Fibroblast of upper back skin (primary cell): ENCODE measurements around the gene SLC2A6.

Source experiments
- DNase-seq: peaks from one replicate; pipeline ENCODE4 v3.0.0-alpha.2; 2013

The SLC2A6 gene

DNA sequence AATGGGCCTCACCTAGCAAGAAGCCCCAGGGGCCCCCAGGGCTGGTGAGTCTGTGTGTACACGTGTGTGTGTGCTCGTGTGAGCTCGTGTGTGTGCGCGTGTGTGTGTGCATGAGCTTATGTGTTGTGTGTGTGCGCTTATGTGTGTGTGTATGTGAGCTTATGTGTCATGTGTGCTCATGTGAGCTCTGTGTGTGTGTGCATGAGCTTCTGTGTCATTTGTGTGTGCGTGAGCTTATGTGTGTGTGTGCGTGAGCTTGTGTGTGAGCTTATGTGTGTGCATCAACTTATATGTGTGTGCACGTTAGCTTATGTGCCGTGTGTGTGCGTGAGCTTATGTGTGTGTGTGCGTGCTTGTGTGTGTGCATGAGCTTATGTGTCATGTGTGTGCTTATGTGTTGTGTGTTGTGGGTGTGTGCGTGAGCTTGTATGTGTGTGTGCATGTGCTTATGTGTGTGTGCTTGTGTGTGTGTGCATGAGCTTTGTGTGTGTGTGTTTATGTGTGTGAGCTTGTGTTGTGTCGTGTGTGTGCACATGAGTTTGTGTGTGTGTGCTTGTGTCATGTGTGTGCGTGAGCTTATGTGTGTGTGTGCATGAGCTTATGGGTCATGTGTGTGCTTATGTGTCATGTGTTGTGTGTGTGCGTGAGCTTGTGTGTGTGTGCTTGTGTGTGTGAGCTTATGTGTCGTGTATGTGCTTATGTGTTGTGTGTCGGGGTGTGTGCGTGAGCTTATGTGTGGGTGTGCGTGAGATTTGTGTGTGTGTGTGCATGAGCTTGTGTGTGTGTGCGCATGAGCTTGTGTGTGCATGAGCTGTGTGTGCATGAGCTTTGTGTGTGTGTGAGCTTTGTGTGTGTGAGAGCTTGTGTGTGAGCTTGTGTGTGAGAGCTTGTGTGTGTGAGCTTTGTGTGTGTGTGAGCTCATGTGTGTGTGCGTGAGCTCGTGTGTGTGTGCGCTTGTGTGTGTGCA is 16.7 kb upstream of the SLC2A6 start:
- no peak for DNase-seq

DNA sequence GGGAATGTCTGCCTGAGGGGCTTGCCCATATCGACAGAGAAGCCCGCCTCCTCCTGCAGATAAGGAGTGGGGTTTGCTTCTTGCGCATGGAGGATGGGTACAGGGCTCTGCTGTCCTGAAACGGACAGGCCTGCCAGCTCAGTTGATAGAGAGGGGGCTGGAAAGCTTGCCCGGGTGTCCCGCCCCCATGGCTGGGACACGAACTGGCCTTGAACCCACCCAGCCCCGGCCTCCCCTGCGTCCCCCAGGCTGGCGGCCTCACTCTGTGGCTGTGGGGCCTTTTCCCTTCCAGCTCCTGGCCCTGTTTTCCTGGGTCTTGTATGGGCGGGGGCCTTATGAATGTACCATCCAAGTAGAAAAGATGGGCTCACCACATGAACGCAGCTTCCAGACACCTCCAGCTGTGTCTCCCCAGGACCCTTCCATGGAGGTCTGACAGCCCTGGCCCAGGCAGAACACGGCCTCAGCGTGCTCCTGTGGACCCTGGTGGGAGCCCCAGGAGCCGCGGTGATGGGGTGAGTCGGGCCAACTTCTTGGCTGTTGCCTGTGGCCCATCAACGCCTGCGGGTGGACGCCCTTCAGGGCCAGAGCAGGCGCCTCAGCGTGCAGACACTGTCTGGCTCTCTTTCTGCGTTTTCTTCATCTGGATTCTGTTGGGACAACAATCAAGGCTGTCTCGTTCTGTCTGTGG is 15.9 kb upstream of the SLC2A6 start:
- DNase-seq = no peak

DNA sequence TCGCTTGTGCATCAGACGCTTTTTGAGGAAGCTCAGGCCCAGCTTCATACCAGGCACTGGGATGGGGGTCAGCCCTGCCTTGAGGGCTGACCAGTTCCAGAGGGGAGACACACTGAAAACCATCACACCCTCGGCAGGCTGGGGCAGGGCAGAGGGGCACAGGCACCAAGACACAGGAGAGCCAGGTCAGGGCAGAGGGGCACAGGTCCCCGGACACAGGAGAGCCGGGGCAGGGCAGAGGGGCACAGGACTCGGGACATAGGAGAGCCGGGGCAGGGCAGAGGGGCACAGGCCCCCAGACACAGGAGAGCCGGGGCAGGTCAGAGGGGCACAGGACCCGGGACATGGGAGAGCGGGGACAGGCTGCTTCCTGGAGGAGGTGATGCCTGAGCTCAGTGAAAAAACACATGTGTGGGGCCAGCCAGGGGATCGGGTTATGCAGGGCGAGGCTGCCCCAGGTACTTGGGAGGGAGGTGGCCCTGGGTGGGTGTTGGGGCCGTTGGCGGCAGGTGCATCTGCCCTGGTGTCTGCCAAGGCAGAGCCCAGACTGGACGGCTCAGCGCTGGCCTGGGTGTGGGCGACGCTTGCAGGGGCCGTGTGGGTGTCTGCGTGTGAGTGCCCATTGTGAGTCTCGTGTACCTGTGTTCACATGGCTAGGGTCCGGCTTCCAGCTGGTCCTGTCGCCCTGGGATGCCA is 15.1 kb upstream of the SLC2A6 start:
- DNase-seq = no peak

DNA sequence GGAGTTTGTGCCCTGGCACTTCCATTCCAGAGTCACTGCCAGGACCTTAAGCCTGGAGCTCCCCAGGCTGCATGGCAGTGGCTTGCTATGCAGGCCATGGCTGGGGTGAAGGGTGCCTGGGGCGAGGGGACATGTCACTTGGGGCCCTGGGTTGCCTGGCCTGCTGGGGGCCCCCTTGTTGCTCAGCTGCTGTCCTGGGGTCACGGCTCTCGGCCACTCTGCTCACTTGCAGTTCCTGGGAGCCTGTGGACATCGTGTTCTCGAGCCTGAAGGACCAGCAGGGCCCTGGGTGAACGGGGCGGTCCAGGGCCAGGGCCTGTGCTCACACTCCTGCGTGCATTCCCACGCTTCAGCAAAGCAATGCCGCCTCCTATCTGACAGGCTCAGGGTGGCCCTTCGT is 14.5 kb upstream of the SLC2A6 start:
- DNase-seq = no peak

DNA sequence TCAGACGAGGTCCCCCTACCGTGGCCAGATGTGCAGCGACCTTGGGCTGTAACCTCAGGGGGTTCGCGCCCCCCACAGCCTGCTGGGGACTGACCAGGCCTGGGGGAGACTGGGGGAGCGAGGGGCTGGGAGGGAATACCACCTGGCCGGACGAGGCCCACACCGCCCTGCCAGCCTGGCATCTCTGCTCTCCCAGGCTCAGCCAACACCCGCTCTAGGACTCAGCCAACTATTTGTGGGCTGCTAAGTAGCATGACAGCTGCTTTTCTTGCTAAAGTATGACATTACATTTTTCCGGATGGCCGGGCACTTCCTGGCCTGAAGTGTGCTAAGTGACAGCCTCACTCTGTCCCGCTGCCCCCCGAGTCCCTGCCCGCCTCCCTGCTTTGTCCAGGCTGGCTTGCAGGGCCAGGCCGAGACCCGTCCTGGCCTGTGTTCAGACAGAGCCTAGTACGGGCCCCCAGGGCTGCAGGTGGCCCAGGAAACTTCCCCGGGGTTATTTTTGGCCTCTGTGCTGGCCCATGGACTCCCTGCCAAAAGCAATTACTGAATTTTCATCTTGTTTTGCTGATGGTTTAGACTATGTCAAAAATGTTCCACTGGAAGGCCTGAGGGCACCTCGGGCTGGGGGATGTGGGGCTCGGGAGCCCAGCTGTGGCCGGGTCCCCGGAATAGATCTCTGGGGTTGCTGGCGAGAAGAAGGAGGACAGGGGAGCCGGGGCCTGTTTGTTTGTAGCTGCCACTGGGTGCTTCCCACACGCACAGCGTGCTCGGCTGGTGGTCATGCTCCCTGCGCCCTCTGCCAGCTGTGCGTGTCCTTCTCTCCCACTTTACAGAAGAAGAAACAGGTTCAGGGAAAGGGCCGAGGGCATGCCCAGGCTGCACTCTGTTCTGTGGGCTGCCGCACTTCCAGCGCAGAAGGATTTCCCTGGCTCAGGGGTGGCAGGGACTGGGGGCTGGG is 13.4 kb upstream of the SLC2A6 start:
- DNase-seq = no peak

DNA sequence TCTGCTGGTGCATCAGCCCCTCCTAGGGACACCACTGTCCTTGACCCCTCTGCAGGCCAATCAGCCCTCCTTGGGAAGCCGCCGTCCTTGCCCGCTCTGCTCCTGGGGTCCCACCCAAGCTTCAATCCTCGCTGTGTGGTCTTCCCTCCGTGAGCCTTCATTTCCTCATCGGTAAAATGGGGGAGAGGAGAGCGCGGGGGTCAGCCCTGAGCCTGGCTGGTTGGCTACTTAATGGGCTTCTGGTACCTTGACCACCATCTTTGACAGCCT is 12.7 kb upstream of the SLC2A6 start:
- no peak for DNase-seq

DNA sequence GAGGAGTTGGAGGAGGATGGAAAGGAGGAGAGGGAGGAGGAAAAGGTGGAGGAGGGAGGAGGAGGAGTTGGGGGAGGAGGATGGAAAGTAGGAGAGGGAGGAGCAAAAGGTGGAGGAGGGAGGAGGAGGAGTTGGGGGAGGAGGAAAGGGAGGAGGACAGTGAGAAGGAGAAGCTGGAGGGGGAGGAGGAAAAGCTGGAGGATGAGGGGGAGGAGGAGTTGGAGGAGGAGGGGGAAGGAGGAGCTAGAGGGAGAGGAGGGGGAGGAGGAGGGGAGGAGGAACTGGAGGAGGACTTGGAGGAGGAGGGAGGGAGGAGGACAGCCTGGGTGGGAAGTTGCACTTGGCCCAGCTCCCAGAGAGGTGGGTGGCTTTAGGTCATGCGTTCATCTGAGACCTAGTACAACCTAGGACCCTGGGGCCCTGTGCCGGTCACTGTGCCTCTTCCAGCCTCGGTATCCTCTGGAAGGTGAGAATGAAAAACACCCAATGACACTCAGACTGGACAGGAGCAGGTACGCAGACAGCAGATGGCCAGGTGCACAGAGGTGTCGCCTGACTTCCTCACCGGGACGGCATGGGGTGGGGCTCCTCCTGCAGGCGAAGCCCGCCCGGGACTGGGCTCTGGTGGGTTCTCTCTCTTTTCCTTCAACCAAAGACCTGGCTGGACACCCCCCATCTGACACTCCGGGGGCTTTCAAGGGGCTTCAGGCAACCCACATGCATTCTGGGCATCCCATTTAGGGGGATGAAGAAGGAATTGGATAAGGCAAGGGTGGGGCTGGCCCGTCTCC is 12.2 kb upstream of the SLC2A6 start:
- no peak for DNase-seq

DNA sequence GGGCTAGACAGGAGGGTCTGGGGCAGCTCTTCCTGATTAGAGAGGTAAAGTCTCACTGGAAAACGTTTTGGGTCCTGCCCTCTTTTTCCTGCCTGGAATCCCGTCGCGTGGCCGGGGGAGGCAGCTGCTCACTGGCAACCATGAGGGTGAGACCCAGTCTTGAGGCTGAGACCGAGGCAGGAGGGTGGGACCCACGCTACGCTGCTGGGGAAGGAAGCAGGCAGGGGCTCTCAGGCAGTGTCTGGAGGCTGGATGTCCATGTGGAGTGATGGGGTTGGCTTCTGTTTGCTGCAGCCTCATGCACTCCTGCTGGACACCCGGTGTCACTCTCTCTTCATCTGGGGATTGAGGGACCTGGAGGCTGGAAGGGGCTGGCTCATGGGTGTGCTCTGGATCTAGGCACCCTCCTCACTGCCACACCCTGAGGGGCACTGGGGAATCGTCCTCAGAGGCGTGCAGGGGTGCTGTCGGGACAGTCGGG is 11.3 kb upstream of the SLC2A6 start:
- no peak for DNase-seq

DNA sequence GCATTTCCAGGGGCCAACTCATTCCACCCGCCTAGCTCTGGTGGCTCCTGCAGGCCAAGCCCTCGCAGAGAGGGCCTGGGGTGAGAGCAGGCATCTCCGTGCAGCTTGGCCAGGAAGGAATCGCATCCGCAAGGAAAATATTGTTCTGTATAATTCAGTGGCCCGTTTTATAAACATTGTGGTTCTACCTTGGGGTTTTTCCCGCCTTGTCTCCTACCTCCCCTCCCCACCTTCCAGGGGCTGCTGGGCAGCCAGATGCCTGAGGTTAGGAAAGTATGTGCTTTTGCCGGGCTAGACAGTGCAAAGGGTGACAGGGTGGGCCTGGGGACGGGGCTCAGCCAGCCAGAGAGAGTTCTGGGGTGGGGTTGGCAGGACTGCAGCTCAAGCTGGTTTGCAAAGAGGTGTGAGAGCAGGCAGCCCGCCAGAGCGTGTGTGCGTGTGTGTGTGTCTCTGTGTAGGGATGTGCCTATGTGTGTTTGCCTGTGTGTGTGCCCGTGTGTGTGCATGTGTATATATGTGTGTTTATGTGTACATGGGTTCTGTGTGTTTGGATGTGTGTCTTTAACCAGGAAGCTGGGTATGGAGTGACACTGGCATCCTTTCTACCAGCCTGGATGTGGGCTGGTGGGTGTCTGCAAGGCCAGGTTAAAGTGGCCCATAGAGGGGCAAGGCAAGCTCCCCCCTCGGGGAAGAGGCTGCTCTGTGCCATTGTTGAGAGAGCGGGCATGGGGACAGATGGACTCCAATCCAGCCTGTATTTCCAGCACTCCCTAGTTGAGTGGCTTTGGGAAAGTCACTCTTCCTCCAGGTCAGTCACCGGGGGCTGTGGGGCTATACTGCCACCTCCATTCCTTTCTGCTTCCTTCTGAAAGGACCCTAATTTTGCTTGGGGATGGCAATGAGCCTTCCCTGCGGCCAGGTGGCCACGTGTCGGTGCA is 10.6 kb upstream of the SLC2A6 start:
- no peak for DNase-seq

DNA sequence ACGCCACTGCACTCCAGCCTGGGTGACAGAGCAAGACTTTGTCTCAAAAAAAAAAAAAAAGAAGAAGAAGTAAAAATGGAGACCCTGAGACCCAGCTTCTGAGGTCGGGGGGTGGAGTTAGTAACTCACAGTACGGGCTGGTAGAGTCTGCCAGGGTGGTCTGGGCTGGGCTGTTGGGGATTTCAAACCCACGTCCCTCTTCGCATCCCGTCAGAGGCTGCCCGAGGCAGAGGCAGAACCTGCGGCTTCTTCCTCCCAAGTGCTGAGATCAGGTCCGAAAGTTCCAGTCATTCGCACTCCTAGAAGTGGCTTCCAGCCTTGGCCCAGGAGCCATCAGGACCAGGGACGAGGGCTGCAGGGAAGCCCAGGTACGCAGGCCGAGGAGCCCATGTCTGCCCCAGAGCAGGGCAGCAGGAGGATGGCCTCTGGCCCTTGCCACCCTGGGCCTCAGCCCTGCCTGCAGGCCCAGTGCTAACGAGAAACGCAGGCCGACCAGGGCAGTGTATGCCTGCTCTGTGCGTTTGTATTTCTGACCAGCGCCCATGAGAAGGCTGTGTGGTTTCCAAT is 9.9 kb upstream of the SLC2A6 start:
- no peak for DNase-seq

DNA sequence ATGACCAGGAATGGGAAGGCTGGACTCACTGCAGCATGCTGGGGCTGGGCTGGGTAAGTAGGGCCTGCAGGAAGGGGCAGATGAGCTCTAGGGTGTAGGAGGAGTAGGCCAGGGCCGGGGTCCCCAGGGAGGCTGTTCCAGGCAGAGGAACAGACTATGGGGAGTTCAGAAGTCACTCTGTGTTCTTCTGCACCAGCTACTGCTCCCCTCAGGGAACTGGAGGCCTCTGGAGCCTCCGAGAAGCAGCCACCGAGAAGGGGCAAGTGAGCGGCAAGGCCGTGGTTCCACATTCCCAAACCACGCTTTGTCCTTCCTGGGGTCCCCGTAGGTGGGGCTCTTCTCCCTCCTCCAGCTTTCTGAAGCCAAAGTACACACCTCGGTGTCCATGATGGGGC is 8.4 kb upstream of the SLC2A6 start:
- DNase-seq = no peak

DNA sequence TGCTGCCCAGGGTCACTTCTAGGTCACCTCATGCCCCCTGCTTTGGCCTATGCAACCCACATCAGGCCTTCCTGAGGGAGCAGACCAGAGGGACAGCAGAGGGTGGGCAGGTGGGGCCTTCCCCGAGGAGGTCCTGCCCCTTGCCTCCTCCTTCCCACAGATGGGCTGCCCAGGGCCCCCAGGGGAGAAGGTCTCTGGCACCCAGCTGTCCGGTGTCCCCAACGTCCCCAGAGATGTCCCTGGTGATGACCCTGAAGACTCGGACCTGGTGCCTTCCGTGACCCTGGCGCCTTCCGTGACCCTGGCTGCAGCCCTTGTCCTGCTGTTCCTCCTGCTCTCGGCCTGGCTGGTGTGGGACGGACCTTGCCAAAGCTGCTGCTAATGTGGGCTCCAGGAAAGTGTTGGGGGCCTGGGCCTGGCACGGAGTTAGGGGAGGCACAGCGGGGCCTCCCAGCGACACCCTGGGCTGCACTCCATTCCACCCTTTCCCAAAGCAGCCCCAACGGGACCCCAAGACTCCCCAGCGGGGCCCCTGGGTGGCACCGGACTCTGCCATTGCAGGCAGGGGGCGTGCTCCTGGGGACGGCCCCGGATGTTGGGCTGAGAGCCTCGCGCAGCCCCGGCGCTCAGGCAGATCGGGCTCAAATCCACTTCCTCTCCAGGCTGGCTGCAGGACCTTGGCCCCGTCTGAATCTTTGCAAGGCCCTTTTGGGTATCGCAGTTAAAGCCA is 6.8 kb upstream of the SLC2A6 start:
- DNase-seq = no peak

DNA sequence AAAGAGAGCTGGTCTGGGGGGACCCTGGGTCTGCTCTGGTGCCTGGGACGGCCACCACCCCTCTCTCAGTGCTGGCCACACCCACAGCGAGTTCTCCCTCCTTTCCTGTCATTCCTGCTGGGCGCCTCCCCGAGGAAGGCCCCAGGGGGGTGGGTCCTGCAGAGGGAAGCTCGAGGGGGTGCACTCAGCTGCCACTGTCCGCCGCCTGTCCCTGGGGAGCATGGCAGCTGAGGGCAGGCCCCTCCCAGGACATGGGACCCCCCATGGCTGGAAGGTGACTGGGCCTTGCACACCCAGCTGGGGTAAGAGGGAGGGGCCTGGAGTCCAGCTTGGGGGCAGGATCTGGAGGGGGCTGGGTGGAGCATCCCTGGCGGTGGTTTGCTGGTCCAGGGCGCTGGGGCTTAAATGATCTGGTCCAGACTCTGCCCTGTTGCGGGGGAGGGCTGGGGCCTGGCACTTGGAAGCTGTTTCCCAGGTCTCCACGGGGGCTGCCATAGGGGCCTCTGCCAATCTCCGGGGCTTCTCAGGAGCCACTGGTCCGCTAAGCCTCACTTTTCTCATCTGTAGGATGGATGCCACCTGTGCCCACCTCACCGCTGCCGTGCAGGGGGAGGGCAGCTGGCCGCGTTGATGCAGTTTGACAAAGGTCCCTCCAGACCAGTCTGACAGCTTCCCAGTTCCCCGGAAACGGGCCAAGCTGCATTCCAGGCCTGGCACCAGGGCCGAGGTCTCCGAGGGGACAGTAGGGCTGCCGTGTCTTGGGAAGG is 6.0 kb upstream of the SLC2A6 start:
- no peak for DNase-seq

DNA sequence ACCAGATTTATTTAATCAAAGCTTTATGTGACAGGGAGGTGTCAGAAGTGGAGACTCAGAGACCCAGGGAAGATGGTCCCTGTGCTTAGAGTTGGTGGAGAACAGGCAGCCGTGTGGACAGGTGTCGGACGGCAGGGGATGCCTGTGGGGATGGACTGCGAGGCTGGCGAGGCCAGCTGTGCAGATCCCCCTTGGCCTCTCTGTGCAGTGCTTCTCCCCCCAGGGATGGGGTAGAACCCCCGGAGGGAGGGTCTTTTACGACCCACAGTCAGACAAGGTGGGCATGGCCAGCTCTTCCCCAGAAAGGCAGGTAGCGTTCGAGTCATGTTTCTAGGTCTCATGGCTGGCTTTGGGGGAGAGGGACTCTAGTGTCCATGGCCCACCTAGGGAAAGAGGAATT is 4.7 kb upstream of the SLC2A6 start:
- DNase-seq = no peak

DNA sequence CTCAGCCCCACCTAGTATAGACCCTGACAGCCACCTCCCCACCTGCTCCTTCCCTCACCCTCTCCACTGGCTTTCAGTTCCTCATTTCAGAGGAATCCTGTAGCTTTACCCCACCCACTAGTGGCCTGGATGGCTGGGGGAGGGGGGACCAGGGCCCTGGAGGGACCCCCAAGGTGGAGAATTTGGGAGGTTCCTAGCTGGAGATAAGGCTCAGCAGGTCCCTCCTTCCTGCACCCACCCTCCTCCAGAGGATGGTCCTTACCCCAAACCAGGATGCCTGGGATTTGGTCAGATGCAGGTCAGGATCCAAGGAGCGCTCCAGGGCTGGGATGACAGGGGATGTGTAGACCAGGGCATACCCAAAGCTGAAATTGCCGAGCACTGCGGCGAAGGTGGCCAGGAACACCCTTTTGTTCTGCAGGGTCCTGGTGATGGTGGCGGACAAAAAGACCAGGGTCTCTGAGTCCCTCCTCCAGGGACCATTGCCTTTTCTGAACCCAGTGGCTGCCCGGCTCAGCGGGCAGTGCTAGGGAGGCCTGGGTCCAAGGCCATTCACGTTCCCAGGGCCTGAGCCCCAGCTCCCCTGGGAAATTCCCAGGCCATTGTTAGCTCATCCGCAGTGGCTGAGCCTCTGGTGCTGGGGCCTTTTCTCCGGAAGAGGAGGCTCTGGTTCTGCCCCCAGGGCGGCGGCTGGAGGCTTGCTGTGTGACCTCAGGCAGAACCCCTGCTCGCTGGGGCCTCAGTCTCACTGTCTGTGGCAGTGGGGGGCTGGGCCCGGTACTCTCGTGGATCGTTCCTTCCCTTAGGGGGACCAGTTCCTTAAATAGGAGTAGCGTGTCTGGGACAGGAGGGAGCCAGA is 678 bp downstream of the SLC2A6 start:
- DNase-seq = no peak

DNA sequence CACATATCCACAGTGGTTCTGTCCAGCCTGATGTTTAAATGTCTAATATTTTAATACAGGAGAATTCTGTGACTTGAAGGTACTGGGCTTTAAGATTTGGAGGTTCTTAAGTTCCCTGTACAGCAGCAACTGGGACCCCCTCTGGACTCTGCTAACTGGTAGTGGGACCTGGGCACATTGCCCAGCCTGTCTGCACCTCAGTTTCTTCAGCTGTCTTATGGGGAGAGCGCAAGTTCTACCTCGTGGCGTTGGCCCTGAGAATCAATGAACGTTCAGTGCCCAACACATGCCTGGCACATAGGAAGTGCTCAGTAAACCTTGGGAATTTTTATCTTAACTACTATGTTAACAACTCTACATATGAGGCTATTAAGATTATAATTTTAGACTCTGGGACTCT is 1.4 kb downstream of the SLC2A6 start:
- no peak for DNase-seq

DNA sequence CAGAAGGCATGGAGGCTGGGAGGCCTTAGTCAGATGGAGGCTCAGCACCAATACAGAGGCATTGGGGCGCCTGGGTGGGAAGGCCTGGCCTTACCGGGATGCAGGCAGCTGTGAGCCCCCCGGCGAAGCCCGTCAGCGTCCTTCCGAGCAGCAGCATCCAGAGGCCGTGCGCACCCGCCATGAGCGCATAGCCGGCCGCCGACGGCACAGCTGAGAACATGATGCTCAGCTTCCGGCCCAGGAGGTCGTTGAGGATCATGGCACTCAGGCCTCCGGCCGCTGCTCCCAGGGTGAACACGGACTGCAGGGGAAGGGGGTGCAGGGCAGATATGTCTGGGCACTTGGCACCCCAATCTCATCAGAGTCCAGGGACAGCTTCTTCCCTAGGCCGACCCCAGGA is 2.0 kb downstream of the SLC2A6 start:
- no peak for DNase-seq
